Fibroblast of lung (primary cell): Measurements from ENCODE around the gene CBFB. TPM values are rescaled to one million over a fixed set of nuclear protein-coding genes. Genes with fewer than 3 reads are reported as not detected.

Experiments
- DNase-seq, 2 donors: peaks; one replicate each; pipeline versions ENCODE4 v3.0.0 to v3.0.0-alpha.2; 2010; ENCODE audit warnings: low read depth in 2 of 2
- H2AFZ ChIP-seq: 2 replicates; pipeline ENCODE4 v1.5.1; 2012; ENCODE audit warnings: low read length, control low read depth, inconsistent platforms
- H3K27ac ChIP-seq: 2 replicates; pipeline ENCODE4 v1.5.1; 2011; ENCODE audit warnings: low read length, control low read depth; ENCODE audit not compliant: insufficient read depth
- H3K27me3 ChIP-seq: 2 replicates; pipeline ENCODE4 v1.5.1; 2011; ENCODE audit warnings: mild to moderate bottlenecking, low read length; ENCODE audit not compliant: control insufficient read depth, insufficient read depth
- H3K36me3 ChIP-seq: 2 replicates; pipeline ENCODE4 v1.5.1; 2011; ENCODE audit warnings: low read length; ENCODE audit not compliant: control insufficient read depth, insufficient read depth
- H3K4me1 ChIP-seq: 2 replicates; pipeline ENCODE4 v1.5.1; 2011; ENCODE audit warnings: low read length; ENCODE audit not compliant: control insufficient read depth, insufficient read depth; ENCODE audit errors: extremely low read depth
- H3K4me2 ChIP-seq: 2 replicates; pipeline ENCODE4 v1.5.1; 2011; ENCODE audit warnings: low read length, control low read depth; ENCODE audit not compliant: insufficient read depth; ENCODE audit errors: extremely low read depth
- H3K4me3 ChIP-seq, 4 experiments: fragments of 200-600 bp in 1 of 4; sonication (generic) in 1 of 4; replicated peaks in 1 of 4; 2 replicates each; pipeline ENCODE4 v1.5.1; 2011 to 2016; ENCODE audit warnings: low read length in 4 of 4, low read depth in 3 of 4, mild to moderate bottlenecking in 3 of 4, control low read depth in 2 of 4, inconsistent platforms in 1 of 4, mixed read lengths in 1 of 4; ENCODE audit not compliant: insufficient read depth in 1 of 4; ENCODE audit errors: control extremely low read depth in 1 of 4
- H3K79me2 ChIP-seq: 2 replicates; pipeline ENCODE4 v1.5.1; 2012; ENCODE audit warnings: mild to moderate bottlenecking, low read length, inconsistent platforms; ENCODE audit not compliant: control insufficient read depth, insufficient read depth
- H3K9ac ChIP-seq: 2 replicates; pipeline ENCODE4 v1.5.1; 2011; ENCODE audit warnings: mild to moderate bottlenecking, low read length, control low read depth; ENCODE audit not compliant: insufficient read depth
- H3K9me3 ChIP-seq: 2 replicates; pipeline ENCODE4 v1.5.1; 2012; ENCODE audit warnings: low read depth, low read length; ENCODE audit not compliant: control insufficient read depth, insufficient read depth
- H4K20me1 ChIP-seq: 2 replicates; pipeline ENCODE4 v1.5.1; 2011; ENCODE audit warnings: low read length; ENCODE audit not compliant: control insufficient read depth, insufficient read depth; ENCODE audit errors: extremely low read depth
- EZH2 ChIP-seq: IDR thresholded peaks from 2 replicates; pipeline ENCODE4 v1.5.1; 2012; ENCODE audit warnings: low read length, control low read depth, mild to moderate bottlenecking; ENCODE audit errors: missing control alignments
- polyA plus RNA-seq, 2 donors: library from polyadenylated mRNA; depleted of rRNA in 1 of 2; stranded (reverse) in 1 of 2; unstranded in 1 of 2; fragments of >200 nt; gene quantifications; 2 replicates each; pipeline ENCODE4 v1.2.1, GENCODE V29; 2011 to 2012; ENCODE audit warnings: missing spikeins in 1 of 2
- total RNA-seq: library from RNA; depleted of rRNA; stranded (reverse); fragments of >200 nt; gene quantifications from 2 replicates; pipeline ENCODE4 v1.2.1, GENCODE V29; 2014
- TF ChIP-seq, protein P1 (sequence below), 2 donors: IDR thresholded peaks in 1 of 2; conservative IDR thresholded peaks in 1 of 2; 1 replicate in 1 of 2; 2 replicates in 1 of 2; pipeline ENCODE4 v1.5.1; 2011 to 2012; ENCODE audit warnings: low read length in 2 of 2, control low read depth in 1 of 2, inconsistent platforms in 1 of 2, low read depth in 1 of 2, mild to moderate bottlenecking in 1 of 2

The CBFB gene
- total and polyA plus RNA-seq, 2 donors (not counting 1 experiment from before 2014, with no cell fraction given): 51.7 to 64.1 TPM

- Histone ChIP-seq H3K79me2 (no peaks in the 10 kb centered on the region), H3K4me3 (peak overlapping the region in 1 of 4 experiments; percentile 78), H3K27ac (no peak overlapping the region), H3K27me3 (no peaks in the 10 kb centered on the region), H3K4me2 (no peak overlapping the region), H4K20me1 (no peaks in the 10 kb centered on the region), H3K36me3 (peaks cover 17% of the 10 kb centered on the region), H3K9me3 (no peaks in the 10 kb centered on the region), H2AFZ (no peak overlapping the region), H3K9ac (no peak overlapping the region), H3K4me1 (peaks cover 2% of the 10 kb centered on the region)
- TF ChIP-seq, protein P1, sequence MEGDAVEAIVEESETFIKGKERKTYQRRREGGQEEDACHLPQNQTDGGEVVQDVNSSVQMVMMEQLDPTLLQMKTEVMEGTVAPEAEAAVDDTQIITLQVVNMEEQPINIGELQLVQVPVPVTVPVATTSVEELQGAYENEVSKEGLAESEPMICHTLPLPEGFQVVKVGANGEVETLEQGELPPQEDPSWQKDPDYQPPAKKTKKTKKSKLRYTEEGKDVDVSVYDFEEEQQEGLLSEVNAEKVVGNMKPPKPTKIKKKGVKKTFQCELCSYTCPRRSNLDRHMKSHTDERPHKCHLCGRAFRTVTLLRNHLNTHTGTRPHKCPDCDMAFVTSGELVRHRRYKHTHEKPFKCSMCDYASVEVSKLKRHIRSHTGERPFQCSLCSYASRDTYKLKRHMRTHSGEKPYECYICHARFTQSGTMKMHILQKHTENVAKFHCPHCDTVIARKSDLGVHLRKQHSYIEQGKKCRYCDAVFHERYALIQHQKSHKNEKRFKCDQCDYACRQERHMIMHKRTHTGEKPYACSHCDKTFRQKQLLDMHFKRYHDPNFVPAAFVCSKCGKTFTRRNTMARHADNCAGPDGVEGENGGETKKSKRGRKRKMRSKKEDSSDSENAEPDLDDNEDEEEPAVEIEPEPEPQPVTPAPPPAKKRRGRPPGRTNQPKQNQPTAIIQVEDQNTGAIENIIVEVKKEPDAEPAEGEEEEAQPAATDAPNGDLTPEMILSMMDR (conservative IDR thresholded peaks at IDR 0.05 in 1 of 2, IDR thresholded peaks at IDR 0.05 in 1 of 2; ENCODE audit: low read depth in 1 of 2, low read length in 2 of 2): no peak
- TF ChIP-seq EZH2: no peak
- DNase-seq: peak in 1 of 2 donors; percentile 28
These were observed 120.5 kb downstream of the CBFB start for GRCh38 chr16:67149276-67150046.

GRCh38 chr16:67150047-67150832 lies 121.3 kb downstream of the CBFB start:
- peak overlapping the region; percentile 86 for H3K27ac ChIP-seq
- DNase-seq: peak; percentile 78 to 84
- H3K4me1 ChIP-seq: peaks cover 2% of the 10 kb centered on the region
- peaks cover 17% of the 10 kb centered on the region for H3K36me3 ChIP-seq
- H3K79me2 ChIP-seq: no peaks in the 10 kb centered on the region
- no peaks in the 10 kb centered on the region for H4K20me1 ChIP-seq
- H3K4me2 ChIP-seq: peak overlapping the region; percentile 79
- TF ChIP-seq, protein P1 (conservative IDR thresholded peaks at IDR 0.05 in 1 of 2, IDR thresholded peaks at IDR 0.05 in 1 of 2; ENCODE audit: low read depth in 1 of 2, low read length in 2 of 2): no peak
- TF ChIP-seq EZH2: no peak
- peak overlapping the region; percentile 53 to 78 (median 70) for H3K4me3 ChIP-seq
- no peak overlapping the region for H2AFZ ChIP-seq
- no peaks in the 10 kb centered on the region for H3K27me3 ChIP-seq
- no peaks in the 10 kb centered on the region for H3K9me3 ChIP-seq
- peak overlapping the region; percentile 95 for H3K9ac ChIP-seq

Other genes with a start within 250 kb of the CBFB start
- under 0.01 and 0.17 TPM in 2 replicates for gene TERB1, start 227.6 kb upstream of the CBFB start, total RNA-seq
- gene TERB1, start 227.6 kb upstream of the CBFB start, polyA plus RNA-seq: not detected in 2 replicates
- 47.4 and 52.6 TPM in 2 replicates for gene NAE1, start 198.2 kb upstream of the CBFB start, total RNA-seq
- gene NAE1, start 198.2 kb upstream of the CBFB start, polyA plus RNA-seq: 59.7 TPM in 2 replicates
- gene CA7, start 184.7 kb upstream of the CBFB start, total RNA-seq: not detected in 2 replicates
- gene CA7, start 184.7 kb upstream of the CBFB start, polyA plus RNA-seq: not detected in 2 replicates
- gene PDP2, start 148.6 kb upstream of the CBFB start, total RNA-seq: 7.7 and 11.6 TPM in 2 replicates
- 10.6 and 10.9 TPM in 2 replicates for gene PDP2, start 148.6 kb upstream of the CBFB start, polyA plus RNA-seq
- not detected in 2 replicates for gene CDH16, start 110.3 kb upstream of the CBFB start, total RNA-seq
- gene CDH16, start 110.3 kb upstream of the CBFB start, polyA plus RNA-seq: not detected in 2 replicates
- 41.1 and 83.7 TPM in 2 replicates for gene RRAD, start 103.6 kb upstream of the CBFB start, total RNA-seq
- 7.8 and 11.6 TPM in 2 replicates for gene RRAD, start 103.6 kb upstream of the CBFB start, polyA plus RNA-seq
- gene CIAO2B, start 94.7 kb upstream of the CBFB start, total RNA-seq: 188 and 217 TPM in 2 replicates
- gene CIAO2B, start 94.7 kb upstream of the CBFB start, polyA plus RNA-seq: 115 and 138 TPM in 2 replicates
- 38.0 and 47.6 TPM in 2 replicates for gene CES2, start 93.6 kb upstream of the CBFB start, total RNA-seq
- gene CES2, start 93.6 kb upstream of the CBFB start, polyA plus RNA-seq: 22.9 and 26.9 TPM in 2 replicates
- gene CES3, start 67.9 kb upstream of the CBFB start, total RNA-seq: 0.77 and 1.3 TPM in 2 replicates
- 0.01 and 0.07 TPM in 2 replicates for gene CES3, start 67.9 kb upstream of the CBFB start, polyA plus RNA-seq
- 2.1 TPM in 2 replicates for gene CES4A, start 40.6 kb upstream of the CBFB start, total RNA-seq
- 1.3 and 2.3 TPM in 2 replicates for gene CES4A, start 40.6 kb upstream of the CBFB start, polyA plus RNA-seq
- gene PHAF1, start 80.8 kb downstream of the CBFB start, total RNA-seq: 15.2 and 18.3 TPM in 2 replicates
- gene PHAF1, start 80.8 kb downstream of the CBFB start, polyA plus RNA-seq: 21.5 and 23.0 TPM in 2 replicates
- gene B3GNT9, start 121.8 kb downstream of the CBFB start, total RNA-seq: 29.3 and 34.7 TPM in 2 replicates
- gene B3GNT9, start 121.8 kb downstream of the CBFB start, polyA plus RNA-seq: 23.2 and 29.6 TPM in 2 replicates
- 18.0 and 20.8 TPM in 2 replicates for gene TRADD, start 130.8 kb downstream of the CBFB start, total RNA-seq
- gene TRADD, start 130.8 kb downstream of the CBFB start, polyA plus RNA-seq: 5.8 and 7.6 TPM in 2 replicates
- 9.8 and 10.4 TPM in 2 replicates for gene FBXL8, start 130.8 kb downstream of the CBFB start, total RNA-seq
- gene FBXL8, start 130.8 kb downstream of the CBFB start, polyA plus RNA-seq: 2.4 and 4.0 TPM in 2 replicates
- 25.8 and 31.3 TPM in 2 replicates for gene HSF4, start 135.6 kb downstream of the CBFB start, total RNA-seq
- 1.9 and 6.4 TPM in 2 replicates for gene HSF4, start 135.6 kb downstream of the CBFB start, polyA plus RNA-seq
- 12.8 and 23.3 TPM in 2 replicates for gene NOL3, start 141.4 kb downstream of the CBFB start, total RNA-seq
- gene NOL3, start 141.4 kb downstream of the CBFB start, polyA plus RNA-seq: 6.2 and 8.0 TPM in 2 replicates
- gene MATCAP1, start 154.8 kb downstream of the CBFB start, total RNA-seq: 21.8 and 28.4 TPM in 2 replicates
- 12.7 and 16.6 TPM in 2 replicates for gene MATCAP1, start 154.8 kb downstream of the CBFB start, polyA plus RNA-seq
- gene EXOC3L1, start 161.0 kb downstream of the CBFB start, total RNA-seq: 0.26 and 0.33 TPM in 2 replicates
- gene EXOC3L1, start 161.0 kb downstream of the CBFB start, polyA plus RNA-seq: 0.09 TPM in 1 of 2 replicates, not detected in the other
- gene E2F4, start 163.0 kb downstream of the CBFB start, total RNA-seq: 42.4 and 48.3 TPM in 2 replicates
- gene E2F4, start 163.0 kb downstream of the CBFB start, polyA plus RNA-seq: 59.9 and 70.4 TPM in 2 replicates
- gene ELMO3, start 170.0 kb downstream of the CBFB start, total RNA-seq: 0.26 and 0.33 TPM in 2 replicates
- 0.36 and 0.42 TPM in 2 replicates for gene ELMO3, start 170.0 kb downstream of the CBFB start, polyA plus RNA-seq
- gene TMEM208, start 198.0 kb downstream of the CBFB start, total RNA-seq: 25.7 and 26.3 TPM in 2 replicates
- 43.2 and 53.5 TPM in 2 replicates for gene TMEM208, start 198.0 kb downstream of the CBFB start, polyA plus RNA-seq
- gene FHOD1, start 218.3 kb downstream of the CBFB start, total RNA-seq: 7.1 and 13.9 TPM in 2 replicates
- 25.8 and 32.7 TPM in 2 replicates for gene FHOD1, start 218.3 kb downstream of the CBFB start, polyA plus RNA-seq
- 1.0 and 2.3 TPM in 2 replicates for gene SLC9A5, start 219.8 kb downstream of the CBFB start, total RNA-seq
- 1.9 and 2.0 TPM in 2 replicates for gene SLC9A5, start 219.8 kb downstream of the CBFB start, polyA plus RNA-seq